HEK293 (cell line): ENCODE measurements around the gene MZT2B.
"Not testable (repeated sequence)": the region's sequence is repeated elsewhere in the genome, so short reads cannot be mapped to it uniquely, and the experiment has no call there.

ENCODE experiments used
- MYNN ChIP-seq: fragments of 450-650 bp; formaldehyde crosslinking; IDR thresholded peaks from 2 replicates; pipeline ENCODE4 v1.5.1; 2016; ENCODE audit warnings: missing biosample characterization, missing genetic modification characterization, borderline replicate concordance
- ZBTB7A ChIP-seq: fragments of 450-650 bp; formaldehyde crosslinking; IDR thresholded peaks from 2 replicates; pipeline ENCODE4 v1.5.1; 2016; ENCODE audit warnings: low read depth, missing biosample characterization, missing genetic modification characterization
- ZIC2 ChIP-seq: fragments of 450-650 bp; formaldehyde crosslinking; IDR thresholded peaks from 2 replicates; pipeline ENCODE4 v1.5.1; 2016; ENCODE audit warnings: missing biosample characterization, missing genetic modification characterization
- ZNF121 ChIP-seq: fragments of 450-650 bp; formaldehyde crosslinking; IDR thresholded peaks from 2 replicates; pipeline ENCODE4 v1.5.1; 2016; ENCODE audit warnings: missing biosample characterization, missing genetic modification characterization
- ZNF146 ChIP-seq: fragments of 450-650 bp; formaldehyde crosslinking; IDR thresholded peaks from 2 replicates; pipeline ENCODE4 v1.5.1; 2016; ENCODE audit warnings: missing biosample characterization, missing genetic modification characterization
- ZNF501 ChIP-seq: fragments of 450-650 bp; formaldehyde crosslinking; IDR thresholded peaks from 2 replicates; pipeline ENCODE4 v1.5.1; 2016; ENCODE audit warnings: missing biosample characterization, missing genetic modification characterization
- ZNF670 ChIP-seq: fragments of 450-650 bp; formaldehyde crosslinking; IDR thresholded peaks from 2 replicates; pipeline ENCODE4 v1.5.1; 2016; ENCODE audit warnings: missing biosample characterization, missing genetic modification characterization, low read depth
- TF ChIP-seq, protein P1 (sequence below): fragments of 450-650 bp; formaldehyde crosslinking; IDR thresholded peaks from 2 replicates; pipeline ENCODE4 v1.5.1; 2017; ENCODE audit warnings: missing biosample characterization, mild to moderate bottlenecking, missing genetic modification characterization, moderate library complexity
- TF ChIP-seq, protein P2 (sequence below): fragments of 450-650 bp; formaldehyde crosslinking; IDR thresholded peaks from 2 replicates; pipeline ENCODE4 v1.5.1; 2016; ENCODE audit warnings: missing biosample characterization, missing genetic modification characterization
- TF ChIP-seq, protein P3 (sequence below): fragments of 450-650 bp; formaldehyde crosslinking; IDR thresholded peaks from 2 replicates; pipeline ENCODE4 v1.5.1; 2016; ENCODE audit warnings: missing biosample characterization, missing genetic modification characterization

DNA sequence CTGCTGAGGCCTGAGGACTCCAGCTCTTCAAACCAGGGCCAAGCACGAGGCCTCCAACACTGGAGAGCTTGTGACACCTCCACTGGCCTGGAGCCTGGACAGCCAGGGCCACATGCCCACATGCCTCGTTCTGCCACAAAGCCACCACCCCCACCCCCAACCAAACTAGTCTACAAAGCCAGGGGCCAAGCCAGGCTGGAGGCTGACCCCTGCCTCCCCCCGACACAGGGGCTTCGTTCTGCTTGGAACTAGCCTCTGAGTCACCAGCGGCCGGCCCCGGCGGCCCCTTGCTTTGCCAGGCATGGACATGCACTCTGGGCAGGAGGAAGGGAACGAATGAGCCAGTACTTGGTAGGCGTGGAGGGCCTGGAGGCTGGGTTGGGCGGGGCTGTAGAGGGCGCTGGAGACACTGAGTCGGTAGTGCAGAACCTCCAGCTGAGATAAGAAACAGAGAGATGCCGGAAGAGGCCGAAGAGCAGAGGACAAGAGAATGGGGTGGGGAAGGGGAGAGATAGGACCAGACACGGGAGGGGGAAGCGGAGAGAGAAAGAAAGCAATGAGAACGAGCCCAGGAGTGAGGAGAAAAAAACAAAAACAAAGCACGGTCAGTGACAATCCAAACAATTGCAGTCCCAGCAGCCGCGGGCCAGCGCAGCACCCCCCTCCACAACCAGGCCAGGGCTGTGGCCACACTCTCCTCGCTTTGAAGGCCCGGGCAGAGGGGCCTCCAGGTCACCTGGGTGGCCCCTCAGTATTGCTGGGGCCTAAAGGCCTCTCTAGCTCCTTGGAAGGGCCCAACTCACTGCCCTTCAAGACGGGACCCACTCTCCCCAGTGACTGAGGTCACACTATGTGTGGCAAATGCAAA lies 21.0 kb upstream of the MZT2B start:
- TF ChIP-seq, protein P1, sequence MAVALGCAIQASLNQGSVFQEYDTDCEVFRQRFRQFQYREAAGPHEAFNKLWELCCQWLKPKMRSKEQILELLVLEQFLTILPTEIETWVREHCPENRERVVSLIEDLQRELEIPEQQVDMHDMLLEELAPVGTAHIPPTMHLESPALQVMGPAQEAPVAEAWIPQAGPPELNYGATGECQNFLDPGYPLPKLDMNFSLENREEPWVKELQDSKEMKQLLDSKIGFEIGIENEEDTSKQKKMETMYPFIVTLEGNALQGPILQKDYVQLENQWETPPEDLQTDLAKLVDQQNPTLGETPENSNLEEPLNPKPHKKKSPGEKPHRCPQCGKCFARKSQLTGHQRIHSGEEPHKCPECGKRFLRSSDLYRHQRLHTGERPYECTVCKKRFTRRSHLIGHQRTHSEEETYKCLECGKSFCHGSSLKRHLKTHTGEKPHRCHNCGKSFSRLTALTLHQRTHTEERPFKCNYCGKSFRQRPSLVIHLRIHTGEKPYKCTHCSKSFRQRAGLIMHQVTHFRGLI (tag by site-specific recombination) = not testable (repeated sequence)
- TF ChIP-seq ZNF146 (tag by site-specific recombination); ZNF670 (tag by site-specific recombination); ZNF121; MYNN; ZIC2 (tag by site-specific recombination); ZNF501 (tag by site-specific recombination); ZBTB7A (tag by site-specific recombination): not testable (repeated sequence)
- TF ChIP-seq, protein P2, sequence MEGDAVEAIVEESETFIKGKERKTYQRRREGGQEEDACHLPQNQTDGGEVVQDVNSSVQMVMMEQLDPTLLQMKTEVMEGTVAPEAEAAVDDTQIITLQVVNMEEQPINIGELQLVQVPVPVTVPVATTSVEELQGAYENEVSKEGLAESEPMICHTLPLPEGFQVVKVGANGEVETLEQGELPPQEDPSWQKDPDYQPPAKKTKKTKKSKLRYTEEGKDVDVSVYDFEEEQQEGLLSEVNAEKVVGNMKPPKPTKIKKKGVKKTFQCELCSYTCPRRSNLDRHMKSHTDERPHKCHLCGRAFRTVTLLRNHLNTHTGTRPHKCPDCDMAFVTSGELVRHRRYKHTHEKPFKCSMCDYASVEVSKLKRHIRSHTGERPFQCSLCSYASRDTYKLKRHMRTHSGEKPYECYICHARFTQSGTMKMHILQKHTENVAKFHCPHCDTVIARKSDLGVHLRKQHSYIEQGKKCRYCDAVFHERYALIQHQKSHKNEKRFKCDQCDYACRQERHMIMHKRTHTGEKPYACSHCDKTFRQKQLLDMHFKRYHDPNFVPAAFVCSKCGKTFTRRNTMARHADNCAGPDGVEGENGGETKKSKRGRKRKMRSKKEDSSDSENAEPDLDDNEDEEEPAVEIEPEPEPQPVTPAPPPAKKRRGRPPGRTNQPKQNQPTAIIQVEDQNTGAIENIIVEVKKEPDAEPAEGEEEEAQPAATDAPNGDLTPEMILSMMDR (tag by site-specific recombination) = not testable (repeated sequence)
- TF ChIP-seq, protein P3, sequence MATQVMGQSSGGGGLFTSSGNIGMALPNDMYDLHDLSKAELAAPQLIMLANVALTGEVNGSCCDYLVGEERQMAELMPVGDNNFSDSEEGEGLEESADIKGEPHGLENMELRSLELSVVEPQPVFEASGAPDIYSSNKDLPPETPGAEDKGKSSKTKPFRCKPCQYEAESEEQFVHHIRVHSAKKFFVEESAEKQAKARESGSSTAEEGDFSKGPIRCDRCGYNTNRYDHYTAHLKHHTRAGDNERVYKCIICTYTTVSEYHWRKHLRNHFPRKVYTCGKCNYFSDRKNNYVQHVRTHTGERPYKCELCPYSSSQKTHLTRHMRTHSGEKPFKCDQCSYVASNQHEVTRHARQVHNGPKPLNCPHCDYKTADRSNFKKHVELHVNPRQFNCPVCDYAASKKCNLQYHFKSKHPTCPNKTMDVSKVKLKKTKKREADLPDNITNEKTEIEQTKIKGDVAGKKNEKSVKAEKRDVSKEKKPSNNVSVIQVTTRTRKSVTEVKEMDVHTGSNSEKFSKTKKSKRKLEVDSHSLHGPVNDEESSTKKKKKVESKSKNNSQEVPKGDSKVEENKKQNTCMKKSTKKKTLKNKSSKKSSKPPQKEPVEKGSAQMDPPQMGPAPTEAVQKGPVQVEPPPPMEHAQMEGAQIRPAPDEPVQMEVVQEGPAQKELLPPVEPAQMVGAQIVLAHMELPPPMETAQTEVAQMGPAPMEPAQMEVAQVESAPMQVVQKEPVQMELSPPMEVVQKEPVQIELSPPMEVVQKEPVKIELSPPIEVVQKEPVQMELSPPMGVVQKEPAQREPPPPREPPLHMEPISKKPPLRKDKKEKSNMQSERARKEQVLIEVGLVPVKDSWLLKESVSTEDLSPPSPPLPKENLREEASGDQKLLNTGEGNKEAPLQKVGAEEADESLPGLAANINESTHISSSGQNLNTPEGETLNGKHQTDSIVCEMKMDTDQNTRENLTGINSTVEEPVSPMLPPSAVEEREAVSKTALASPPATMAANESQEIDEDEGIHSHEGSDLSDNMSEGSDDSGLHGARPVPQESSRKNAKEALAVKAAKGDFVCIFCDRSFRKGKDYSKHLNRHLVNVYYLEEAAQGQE (tag by site-specific recombination) = not testable (repeated sequence)
